Measurements from ENCODE around the gene TMOD1.

GRCh38 chr9:97550386-97550785, 48.9 kb downstream of the TMOD1 start:
- TF ChIP-seq CTCF (IDR thresholded peaks at IDR 0.05; ENCODE audit: low read depth, low read length, poor library complexity, severe bottlenecking), result no peak
- no peak for TF ChIP-seq EZH2phosphoT487 (IDR thresholded peaks at IDR 0.05; ENCODE audit: borderline replicate concordance, low read length)

Measured in DOHH2 (cell line).